Cortex of kidney (tissue), 1 donor: ENCODE results near the gene INPP4A.

Experiments
- DNase-seq: peaks from one replicate; lab custom pipeline; 2025; lab: John Stamatoyannopoulos, UW

Gene INPP4A

DNA sequence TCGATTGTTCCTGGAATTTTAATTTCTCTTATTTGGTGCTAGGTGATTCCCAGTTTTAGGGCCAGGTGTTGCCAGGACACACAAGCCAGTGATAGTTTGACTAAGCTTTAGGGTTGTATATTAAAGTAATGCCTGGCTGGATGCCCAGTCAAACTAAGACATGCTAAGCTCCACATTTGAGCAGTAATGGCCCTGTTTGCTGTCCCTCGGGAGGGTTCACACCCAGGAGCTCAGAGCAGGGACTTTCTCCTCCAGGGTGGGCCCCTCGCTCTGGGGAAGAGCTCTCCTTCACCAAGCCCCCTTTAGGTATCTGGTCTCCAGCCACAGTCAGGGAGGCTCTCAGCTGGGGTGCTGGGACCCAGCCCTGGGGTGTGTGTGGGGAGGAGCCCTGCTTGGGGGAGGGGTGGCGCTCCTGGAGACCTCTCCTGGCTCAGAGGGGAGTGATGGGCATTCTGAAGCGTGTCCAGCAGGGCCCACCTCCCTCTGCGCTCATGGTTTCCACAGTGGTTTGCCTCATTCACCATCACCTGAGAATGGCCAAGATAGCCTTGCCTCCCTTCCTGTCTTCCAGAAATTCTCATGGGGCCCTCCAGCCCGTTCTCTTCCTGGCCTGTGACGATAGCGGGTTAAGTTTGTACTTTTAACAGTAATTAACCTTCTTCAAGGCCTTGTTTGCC is 31.7 kb downstream of the INPP4A start:
- no peak for DNase-seq

DNA sequence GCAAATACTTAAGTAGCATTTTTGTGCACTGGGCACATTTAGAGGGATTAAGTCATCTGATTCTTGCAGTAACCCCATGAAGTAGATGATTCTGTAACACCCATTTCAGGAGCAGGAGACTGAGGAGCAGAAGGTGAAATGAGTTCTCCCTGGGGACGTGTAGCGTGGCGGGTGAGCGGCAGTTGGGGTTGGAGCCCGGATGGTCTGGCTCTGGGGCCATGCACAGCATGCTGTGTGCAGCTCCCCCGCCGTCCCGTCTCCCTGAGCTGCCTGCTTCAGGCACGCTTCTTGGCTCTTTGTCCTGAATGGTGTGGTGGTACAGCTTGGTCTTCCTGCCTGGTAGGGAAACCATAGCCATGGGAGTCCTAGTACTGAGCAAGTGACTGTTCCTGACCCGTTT is 32.4 kb downstream of the INPP4A start:
- no peak for DNase-seq

DNA sequence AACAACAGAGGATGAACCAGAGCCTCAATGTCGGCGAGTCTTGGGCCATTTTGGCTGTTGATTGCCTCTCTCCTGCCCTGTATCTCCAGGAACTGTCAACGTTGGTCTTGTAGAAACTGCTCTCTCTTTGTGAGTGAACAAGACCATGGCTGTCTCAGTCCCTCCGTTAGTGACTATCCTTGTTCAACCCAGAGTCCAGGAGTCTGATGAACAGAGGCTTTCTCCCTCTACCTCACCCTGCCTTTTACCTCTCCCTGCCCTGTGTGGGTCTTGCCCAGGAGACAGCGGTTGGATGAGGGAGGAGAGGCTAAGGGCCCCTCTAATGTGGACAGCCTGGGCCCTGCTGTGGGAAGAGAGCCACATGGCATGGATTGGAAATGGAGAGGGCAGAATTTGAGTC is 32.8 kb downstream of the INPP4A start:
- DNase-seq: no peak

DNA sequence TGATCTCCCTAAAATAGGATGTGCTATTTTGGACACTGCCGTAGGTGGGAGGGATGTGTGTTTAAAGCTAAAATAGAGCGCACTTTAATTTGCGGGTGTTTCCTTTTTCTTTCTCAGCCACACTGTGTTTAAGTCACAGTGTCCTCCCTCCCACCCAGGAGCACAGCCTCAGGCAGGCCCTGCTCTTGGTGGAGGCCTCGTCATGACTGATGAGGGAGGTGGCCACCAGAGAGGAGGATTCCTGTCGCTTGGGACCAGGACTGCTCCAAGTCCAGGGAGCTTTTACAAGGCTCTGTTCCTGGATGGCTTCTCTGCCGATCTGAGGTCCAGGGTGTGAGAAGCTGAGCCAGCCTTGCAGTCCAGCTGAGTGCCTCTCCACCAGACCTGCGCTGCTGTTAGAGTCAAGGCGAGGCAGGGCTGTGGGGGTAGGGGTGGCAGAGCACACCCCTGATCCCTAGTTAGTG is 33.5 kb downstream of the INPP4A start:
- DNase-seq: no peak

DNA sequence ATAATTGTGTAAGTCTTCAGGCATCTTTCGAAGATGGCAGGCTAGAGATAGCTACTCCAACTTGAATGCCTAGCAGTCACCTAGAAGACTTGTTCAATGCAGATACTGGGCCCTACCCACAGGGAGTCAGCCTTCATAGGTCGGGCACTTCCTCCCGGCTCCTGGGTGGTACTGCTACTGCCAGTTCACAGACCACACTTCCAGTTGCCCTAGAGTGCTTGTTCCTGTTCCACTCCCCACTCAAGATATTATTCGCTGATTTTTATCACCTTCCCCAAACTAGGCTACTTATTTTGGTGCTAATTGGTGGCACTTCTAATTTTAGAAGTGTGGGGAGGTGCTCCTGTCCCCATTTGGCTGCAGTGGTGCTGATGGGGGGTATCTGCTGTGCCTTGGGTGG is 34.2 kb downstream of the INPP4A start:
- DNase-seq: no peak

DNA sequence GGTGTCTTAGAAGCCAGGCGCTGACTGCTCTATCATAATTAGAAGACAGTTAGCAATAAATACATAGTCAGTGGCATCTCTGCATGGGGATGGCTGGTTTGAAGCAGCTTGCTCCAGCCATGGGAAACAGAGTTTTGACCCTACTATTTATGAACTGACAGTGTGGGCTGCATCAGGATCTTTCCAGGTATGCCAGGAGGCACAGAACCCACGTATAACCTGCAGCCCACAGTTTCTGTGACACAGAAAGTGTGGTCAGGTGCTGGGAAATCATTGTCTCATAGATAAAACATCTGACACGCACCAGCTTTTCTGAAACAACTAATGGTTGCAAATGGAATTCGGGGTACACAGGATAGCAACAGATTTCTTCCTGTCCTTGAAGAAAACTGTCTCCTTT is 34.7 kb downstream of the INPP4A start:
- no peak for DNase-seq

DNA sequence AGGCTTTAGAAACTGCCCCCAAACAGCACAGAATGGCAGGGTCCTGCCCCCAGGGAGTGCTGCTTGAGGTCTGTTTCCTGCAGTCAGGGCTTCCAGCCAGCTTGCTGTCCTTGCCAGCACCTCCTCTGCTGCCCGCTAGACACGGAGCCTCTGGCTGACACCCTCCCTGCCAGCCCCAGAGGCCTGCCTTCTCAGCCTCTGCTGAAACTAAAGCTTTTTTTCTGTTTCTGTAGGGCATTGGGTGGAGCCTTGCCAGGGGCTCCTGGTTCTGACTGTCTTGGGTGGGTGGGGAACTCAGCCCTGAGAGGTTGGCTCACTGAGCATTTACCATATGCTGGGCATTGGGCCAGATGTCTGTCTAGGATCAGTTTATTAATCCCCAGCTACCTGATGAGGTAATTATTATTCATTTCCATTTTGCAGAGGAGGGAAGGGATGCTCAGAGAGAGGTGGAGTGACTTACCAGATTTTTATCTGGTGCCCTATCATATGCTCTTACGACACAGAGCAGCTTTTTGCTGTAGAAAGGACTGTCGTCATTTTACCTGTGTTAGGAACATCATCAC is 35.4 kb downstream of the INPP4A start:
- no peak for DNase-seq

DNA sequence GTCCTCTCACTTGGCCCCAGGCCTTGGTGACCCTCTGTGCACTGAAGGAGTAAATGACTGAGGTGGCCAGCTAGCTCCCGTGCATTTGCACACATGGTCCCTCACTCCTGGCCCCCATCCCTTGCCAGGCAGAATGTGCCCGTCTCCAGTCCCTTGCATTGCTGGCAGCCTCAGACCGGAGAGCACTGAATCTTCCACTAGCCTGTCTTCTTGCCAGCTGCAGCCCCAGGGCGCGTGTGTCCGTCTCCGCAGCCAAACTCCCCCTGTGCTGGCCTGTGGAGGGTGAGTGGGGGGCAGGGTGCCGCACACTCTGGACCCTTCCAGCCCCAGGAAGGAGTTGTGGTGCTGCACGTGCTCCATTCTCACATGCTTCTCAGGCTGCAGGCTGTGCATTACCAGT is 35.9 kb downstream of the INPP4A start:
- DNase-seq: no peak

DNA sequence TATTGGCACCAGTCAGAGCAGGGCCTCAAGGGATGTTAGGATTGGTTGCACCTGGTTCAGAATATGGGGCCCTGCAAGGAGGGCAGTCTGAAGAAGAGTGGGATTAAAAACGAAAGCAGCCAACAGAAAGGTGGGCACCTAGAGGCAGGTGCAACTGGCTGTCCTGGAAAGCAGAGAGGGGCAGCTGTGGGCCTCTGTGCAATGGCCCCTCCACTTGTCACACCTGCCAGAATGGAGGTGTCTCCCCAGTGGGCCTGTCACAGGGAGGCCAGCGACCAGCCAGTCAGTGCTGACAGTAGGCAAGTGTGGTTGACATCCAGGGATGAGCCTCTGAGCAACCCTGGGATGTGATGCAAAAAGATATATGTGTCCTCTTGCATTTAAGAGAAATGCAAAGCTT is 37.7 kb downstream of the INPP4A start:
- no peak for DNase-seq

DNA sequence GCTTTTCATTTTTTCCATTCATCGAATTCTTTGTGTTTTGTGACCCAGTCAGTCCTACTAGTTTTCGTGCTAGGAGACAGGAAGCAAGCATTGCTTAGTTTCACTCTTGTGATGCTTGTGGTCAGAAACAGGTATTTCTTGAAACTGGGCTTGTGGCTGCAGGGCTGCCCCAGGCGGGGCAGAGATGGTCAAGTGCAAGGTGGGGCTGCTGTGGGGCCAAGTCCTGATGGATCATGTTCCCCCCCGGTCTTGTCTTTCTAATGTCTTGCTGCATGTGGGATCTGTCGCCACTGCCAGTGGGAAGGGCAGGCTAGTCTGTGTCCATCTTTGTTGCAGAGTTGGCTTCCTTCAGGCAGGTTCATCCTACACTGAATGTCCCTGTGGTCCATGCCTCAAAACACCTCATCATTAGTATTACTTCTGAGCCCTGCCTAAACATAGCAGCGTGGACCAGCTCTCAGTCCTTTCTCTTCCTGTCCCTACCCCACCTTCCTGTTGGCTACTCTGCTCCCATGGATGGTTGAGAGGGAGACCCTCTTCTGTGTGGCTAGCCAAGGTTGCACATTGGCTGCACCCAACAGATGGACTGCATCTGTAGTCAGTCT is 38.7 kb downstream of the INPP4A start:
- DNase-seq: no peak

DNA sequence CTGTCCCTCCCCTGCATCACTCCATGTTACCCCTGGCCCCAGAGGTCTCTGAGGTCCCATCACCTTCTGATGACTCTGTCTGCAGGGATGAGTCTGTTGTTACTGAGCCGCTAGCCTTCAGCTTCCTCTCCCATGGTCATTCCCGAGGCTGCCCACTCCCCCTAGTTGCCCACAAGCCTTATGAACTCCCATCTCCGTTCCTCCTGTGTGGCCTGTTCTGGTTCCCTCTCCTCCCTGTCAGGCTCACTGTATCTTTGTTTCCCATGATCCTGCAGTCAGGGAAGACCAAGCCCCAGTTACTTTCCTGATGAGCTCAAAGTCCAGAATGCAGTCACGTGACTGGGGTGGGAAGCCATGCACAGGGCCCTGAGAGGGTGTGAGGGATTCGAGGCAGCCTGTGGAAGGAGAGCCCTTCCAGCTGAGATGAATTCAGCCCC is 39.5 kb downstream of the INPP4A start:
- no peak for DNase-seq

DNA sequence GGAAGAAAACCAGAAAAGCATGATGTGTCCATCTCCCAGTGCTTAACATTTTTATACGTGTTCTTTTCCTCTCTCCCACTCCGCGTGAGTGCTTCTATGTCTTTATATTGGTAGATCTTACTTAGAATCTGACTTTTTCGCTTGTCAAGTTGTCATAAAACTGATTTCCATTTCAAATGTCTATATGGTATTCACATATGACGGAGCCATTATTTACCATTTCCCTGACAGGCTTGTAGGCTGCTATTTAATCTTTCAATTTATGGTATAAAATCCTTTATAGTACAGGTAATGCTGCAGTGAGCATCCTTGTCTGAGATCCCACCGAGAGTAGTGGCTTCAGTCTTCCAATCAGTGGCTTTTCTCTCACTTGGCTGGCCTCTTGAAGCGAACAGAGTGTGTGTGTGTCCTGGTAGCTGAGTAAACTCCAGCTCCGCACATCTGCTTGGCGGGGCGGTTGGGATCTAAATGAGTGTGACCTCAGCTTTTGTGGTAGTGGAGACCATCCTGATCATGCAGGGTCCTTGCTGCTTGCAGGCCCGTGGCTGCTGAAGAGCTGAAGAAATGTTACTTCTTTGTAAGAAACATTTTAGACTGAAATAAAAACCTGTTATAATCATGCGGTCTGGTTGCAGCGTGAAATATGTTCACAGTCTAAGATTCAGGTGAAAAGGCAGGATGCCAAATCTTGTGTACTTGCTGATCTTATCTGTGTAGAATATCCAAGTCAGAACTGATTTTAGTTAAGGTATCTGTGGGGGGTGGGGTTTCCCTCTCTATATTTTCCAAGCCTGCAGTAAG is 40.2 kb downstream of the INPP4A start:
- DNase-seq: no peak

DNA sequence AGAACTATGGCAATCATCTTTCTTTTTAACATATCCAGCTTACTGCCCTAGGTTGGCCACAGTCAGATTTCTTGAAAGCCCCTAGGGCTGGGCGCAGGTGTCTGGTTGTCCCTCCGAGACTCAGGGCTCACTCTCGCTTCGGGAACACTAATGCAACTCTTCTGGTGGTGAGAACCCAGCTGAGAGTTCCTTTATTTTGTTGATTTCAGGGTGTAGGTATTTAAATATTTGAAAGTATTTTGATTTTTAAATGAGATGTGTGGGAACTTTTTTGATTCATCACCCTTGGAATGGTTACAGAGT is 40.7 kb downstream of the INPP4A start:
- DNase-seq: no peak

DNA sequence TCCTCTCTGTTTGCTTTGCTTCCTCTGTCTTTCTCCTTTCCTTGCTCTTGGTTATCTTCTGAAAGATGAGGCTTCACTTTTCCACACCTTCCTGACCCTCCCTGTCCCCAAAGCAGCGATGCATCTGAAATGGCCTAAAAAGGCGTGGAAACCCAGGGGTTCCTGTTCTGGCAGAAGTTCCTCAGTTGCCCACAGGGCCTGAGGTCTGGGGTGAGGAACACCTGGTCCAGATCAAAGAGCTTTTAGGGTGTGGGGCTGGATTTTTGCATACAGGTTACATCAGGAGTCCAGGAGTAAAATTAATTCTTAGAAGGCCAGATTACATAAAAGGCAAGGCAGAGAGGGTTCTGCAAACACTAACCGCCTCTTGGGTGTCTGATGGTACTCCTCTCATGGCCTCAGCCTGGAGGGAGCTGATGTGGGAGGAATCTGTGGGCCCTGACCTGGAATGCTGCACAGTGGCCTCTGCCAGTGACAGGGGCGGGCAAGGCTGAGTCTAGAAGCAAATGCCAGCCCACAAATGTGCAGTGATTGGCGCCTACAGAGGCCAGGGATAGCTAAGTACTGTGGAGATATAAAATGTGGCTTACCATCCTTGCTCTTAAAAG is 41.8 kb downstream of the INPP4A start:
- no peak for DNase-seq

DNA sequence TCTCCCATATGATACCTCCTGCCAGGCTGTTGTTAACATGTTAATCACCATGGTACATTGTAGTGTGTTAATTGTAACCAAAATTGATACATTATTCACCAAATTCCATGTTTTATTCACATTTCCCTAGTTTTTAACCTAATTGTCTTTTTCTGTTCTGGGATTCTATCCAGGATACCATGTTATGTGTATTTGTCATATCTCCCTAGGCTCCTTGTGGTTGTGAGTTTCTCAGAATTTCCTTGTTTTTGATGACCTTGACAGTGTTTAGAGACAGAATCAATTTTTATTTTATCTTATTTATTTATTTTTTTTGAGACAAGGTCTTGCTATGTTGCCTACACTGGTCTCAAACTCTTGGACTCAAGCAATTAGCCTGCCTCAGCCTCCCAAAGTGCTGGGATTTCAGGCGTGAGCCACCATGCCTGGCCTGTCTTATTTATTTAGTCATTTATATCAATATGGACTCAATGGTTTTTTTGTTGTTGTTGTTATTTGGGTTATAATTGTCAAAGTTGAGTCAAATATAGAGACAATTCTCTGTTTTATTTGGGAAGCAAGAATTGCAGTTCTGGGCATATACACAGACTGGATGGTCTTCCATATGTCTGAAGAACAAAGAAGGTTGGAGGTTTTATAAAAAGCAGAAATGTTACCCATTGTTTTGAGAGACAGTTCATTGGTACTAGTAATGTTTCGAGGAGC is 42.6 kb downstream of the INPP4A start:
- no peak for DNase-seq

DNA sequence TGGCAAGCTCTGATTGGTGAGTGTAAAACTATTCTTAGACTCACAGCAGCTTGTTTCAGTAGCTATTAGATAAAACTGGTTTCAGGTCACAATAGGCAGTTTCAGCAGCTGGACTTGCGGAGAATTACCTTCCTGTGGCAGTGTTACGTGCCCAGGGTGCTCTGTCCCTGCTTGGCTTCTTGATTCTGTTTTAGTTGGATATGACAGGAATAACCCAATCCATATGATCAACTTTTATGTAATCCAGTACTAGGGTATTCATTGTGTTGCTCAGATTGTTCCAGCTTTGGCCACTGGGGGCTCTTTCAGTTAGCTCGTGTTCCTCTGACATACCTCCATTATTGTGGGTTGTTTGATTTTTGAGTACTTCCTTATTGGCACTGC is 43.1 kb downstream of the INPP4A start:
- no peak for DNase-seq

DNA sequence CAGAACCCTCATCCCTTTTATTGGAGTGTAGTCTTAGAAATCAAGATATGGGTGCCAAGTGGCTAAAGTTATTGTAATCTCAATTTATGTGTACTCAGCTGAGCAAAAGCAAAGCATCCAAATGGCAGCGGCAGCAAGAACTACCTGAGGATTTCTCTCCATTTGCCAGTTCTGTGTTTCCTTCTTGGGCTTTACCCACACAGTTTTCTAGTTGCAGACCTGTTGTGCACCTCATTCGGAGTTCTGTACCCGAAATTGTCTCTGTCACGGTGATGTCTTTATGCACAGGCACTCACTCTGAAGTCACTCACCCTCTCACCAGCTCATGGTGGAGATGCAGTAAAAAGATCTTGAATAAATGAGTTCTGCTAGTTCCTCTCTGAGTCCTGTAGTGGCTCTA is 43.6 kb downstream of the INPP4A start:
- DNase-seq: no peak

DNA sequence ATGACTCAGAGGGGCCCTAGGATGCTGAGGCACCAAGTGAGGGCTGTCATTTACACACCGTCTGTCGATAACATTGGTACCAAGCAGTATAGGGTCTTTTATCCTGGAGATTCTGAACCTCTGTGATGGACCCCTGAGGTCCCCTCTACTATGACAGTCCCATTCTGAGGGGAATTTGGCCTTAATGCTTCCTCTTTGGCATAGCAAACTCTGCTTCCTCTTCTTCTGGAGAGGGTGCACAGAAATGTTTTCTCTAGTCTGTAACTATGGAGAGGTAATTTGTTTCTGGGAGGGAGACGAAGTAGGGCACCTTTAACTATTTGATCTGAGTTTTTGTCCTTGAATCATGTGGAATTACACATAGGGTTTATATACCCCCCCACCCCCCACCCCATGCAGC is 44.8 kb downstream of the INPP4A start:
- DNase-seq: no peak

DNA sequence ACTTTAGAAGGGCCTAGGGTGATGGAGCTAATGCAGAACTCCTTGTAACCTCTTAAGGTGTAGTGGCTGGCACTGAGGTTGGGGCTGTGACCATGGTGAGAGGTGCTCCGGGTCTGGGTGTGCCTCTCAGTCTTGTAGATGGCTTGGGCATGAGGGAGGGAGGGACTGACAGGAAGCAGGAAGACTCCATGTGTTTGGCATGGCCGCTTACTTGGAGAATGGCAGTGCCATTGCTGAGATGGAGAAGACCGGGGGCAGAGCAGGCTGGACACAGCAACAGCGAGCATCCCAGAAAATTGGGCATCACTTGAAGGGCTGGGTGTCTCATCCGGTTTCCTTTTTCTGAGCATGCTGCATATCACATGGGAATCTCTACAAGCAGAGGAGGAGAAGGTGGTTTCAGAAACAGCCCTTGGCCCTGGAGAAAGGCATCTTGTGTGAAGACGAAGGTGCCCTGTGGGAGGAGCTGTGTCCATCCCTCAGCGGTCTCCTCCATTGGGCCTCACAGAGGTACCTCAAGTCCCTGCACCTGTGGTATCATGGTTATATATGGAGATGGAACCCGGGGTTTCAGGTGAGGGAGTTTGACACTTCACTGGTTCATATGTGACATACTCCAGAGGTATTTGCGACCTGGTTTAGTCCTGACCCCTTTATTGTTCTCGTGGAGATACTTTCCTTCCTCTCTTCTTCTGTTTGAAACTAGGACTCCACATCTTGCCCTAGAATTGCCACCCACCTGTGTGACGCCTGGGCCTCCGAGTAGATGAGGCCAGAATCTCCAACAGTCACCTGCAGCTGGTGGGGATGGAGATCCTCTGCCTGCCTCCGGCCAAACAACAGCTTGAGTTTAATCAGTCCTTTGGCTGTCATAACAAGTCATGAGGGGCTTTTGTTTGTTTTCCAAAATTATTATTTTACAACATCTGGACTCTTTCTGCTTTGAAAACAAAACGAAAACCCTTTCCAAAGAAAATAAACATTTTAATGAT is 45.6 kb downstream of the INPP4A start:
- no peak for DNase-seq

DNA sequence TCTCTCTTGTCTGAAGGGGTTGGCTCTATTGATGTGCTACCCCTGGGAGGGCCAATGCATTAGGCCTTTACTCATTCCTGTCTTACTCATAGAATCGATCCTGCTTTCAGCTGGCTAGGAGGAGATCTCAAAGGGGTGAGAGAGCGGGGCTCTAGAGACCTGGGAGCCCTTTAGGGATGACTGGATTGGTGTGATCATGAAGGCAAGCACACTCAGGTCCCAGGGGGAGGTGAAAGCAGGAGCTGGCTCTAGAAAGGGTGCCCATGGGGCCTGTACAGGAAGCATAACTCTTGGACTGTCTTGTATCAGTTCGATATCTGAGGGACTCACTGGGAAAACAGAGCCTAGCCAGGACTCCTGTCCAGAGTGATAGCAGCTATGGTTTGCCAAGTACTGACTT is 47.8 kb downstream of the INPP4A start:
- no peak for DNase-seq

DNA sequence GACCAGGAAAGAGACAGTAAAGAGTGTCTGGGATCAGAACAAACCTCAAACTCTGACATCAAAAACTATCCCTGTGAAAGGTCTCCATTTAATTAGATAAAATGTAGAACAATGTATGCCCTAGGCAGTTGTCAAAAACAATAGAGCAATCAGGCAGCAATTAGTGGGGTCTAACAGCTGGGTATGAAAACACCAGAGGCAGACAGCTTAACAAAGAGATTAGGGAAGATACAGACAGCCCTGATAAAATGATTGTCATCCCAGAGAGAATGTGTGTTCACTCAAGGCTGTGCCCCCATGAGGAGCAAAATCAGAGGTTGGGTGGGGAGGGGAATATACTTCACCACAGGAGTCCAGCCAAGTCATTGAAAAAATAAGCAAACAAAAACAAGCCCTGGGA is 50.0 kb downstream of the INPP4A start:
- no peak for DNase-seq
